ENCODE results near the gene XAGE2.

DNA sequence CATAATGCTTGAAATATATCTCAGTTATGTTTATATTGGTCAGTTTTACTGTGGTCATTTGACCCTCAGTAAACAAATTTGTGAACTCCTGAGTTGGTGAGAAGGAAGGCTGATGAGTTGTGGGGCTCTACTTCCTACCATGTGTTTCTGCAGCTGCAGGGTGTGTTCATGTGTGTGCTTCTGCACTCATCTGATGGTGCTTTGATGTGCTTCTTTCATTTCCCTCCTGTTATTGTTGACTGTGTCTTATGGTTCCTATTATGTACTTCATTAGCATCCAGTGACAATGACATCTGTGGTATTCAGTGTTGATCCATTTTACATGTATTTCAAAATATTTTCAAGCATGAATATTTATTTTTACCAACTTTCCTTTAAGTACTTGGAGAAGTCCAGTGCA, 46.5 kb downstream of the XAGE2 start:
- no peak for TF ChIP-seq POLR2A (IDR thresholded peaks at IDR 0.05; ENCODE audit: low read depth, low read length)
- TF ChIP-seq POLR2AphosphoS5 (IDR thresholded peaks at IDR 0.05; ENCODE audit: low read depth, low read length) = no peak
- TF ChIP-seq TAF1 (IDR thresholded peaks at IDR 0.05; ENCODE audit: borderline replicate concordance, low read depth, low read length) = no peak
